ENCODE measurements around the gene SLC46A2.
A peak's percentile ranks its signal among the peaks of the same experiment; 100 is the strongest.

Gene SLC46A2

DNA sequence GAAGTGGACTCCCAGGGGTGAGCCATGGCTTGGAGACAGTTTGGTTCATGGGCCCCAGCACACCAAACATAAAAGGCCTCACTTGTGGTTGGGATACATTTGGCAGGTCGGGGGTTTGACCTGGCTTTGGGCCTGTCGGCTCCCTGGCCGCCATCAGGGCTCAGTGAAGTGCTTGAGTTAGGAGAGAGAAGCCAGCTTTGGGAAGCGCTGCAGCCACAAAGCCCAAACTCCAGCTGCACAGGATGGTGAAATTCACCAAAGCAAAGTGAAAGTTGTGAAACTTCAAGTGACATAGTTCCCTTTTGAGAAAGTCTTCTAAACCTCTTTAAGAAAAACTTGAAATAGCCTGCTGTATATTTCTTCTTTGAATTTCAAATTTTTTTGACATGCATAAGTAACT, 27.5 kb downstream of the SLC46A2 start:
- TF ChIP-seq, protein P1, sequence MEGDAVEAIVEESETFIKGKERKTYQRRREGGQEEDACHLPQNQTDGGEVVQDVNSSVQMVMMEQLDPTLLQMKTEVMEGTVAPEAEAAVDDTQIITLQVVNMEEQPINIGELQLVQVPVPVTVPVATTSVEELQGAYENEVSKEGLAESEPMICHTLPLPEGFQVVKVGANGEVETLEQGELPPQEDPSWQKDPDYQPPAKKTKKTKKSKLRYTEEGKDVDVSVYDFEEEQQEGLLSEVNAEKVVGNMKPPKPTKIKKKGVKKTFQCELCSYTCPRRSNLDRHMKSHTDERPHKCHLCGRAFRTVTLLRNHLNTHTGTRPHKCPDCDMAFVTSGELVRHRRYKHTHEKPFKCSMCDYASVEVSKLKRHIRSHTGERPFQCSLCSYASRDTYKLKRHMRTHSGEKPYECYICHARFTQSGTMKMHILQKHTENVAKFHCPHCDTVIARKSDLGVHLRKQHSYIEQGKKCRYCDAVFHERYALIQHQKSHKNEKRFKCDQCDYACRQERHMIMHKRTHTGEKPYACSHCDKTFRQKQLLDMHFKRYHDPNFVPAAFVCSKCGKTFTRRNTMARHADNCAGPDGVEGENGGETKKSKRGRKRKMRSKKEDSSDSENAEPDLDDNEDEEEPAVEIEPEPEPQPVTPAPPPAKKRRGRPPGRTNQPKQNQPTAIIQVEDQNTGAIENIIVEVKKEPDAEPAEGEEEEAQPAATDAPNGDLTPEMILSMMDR (IDR thresholded peaks at IDR 0.05; ENCODE audit: low read depth, low read length, missing control alignments): no peak
- Histone ChIP-seq H3K27ac (no peak overlapping the region), H3K27me3 (replicated peaks) (no peaks in the 10 kb centered on the region), H3K36me3 (replicated peaks) (no peaks in the 10 kb centered on the region), H3K4me3 (ENCODE audit: low read depth, low read length) (no peak overlapping the region)
- no peak for DNase-seq
- in situ Hi-C loops (cut with HindIII; ENCODE audit: low pct_ligation_motif_present, low sequenced_read_pairs): no loop called here

DNA sequence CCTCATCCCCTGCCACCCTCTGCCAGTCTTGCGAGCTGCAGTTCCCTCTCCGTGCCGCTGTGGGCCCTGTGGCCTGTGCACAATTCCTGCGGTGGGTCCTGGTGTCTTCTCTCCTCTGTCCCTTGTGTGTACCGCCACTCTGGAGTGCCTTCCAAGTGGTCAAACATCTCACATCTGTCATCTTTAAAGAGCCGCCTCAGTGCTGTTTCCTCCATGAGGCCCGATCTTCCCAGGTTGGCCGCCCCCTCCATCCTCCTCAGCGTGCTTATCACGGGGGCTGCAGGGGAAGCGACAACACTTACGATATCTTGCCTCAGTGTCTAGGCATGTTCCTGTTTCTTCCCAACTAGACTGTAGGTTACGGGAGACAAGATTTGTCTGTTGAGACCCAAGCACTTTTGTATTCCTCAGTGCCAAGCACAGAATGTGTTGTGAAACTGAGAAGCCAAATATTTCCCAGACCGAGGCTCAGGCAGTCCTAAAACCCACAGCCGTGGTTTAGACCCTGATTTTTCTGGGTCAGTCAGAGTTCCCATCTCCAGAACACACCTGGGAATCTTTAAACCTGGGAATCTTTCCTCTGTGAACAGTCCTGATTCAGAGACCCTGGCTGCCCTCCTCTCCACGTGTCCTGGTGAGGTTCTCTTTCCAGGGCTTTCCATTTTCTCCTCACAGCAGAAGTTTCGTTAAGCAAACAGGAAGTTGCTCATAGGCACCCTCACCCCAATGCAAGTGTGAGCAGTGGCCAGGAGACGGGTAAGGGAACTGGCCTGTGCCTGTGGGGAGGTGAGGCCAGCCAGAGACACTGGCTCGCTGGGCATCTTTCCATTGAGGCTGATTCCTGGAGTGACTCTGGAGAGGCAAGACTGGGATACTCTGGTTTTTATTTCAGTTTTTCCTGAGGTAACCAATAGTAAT, 28.8 kb downstream of the SLC46A2 start:
- no peaks in the 10 kb centered on the region for H3K36me3 ChIP-seq (replicated peaks)
- H3K4me3 ChIP-seq (ENCODE audit: low read depth, low read length): no peak overlapping the region
- no peak overlapping the region for H3K27ac ChIP-seq
- TF ChIP-seq, protein P1 (IDR thresholded peaks at IDR 0.05; ENCODE audit: low read depth, low read length, missing control alignments): no peak
- in situ Hi-C loops (cut with HindIII; ENCODE audit: low pct_ligation_motif_present, low sequenced_read_pairs): no loop called here
- H3K27me3 ChIP-seq (replicated peaks): no peaks in the 10 kb centered on the region
- peak; percentile 11 for DNase-seq

DNA sequence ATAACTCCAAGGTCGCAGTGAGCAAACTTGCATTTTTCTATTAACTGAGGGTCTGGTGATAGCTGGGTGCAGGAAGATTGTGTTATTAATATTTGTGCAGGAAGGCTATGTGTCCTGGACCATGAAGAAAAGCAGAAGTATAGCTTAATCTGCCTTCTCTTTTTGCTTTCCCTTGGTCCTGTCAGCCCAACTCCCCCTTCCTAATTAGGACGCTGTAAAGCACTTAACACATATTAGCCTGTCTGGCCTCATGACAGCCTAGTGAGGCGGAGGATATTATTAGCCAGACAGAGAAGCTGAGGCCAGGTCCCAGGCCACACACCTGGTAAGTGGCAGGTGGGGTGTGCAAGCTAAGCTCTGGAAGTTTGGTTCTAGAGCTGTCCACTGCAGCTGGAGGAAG, 29.5 kb downstream of the SLC46A2 start:
- DNase-seq: no peak
- Histone ChIP-seq H3K4me3 (ENCODE audit: low read depth, low read length) (no peak overlapping the region), H3K27me3 (replicated peaks) (no peaks in the 10 kb centered on the region), H3K27ac (no peak overlapping the region), H3K36me3 (replicated peaks) (no peaks in the 10 kb centered on the region)
- TF ChIP-seq, protein P1 (IDR thresholded peaks at IDR 0.05; ENCODE audit: low read depth, low read length, missing control alignments): no peak
- in situ Hi-C loops (cut with HindIII; ENCODE audit: low pct_ligation_motif_present, low sequenced_read_pairs): no loop called here

DNA sequence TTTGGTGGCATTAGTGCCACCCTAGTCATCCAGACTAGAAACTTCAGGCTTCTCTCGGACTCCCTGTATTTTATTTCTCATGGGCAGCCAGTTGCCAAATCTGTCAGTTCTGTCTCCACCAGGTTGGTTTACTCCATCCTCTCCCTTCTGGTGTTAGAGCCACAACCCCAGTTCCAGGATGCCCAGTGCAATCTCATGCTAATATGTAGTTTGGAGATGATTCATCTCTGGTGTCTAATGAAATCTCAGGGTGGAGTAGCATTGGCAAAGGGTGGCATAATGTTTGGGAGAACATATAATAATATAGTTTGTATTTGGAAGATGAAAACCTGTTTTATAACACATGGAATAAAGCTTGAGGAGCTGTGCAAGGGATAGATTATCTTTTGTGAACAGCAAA, 30.2 kb downstream of the SLC46A2 start:
- DNase-seq: no peak
- Histone ChIP-seq H3K27ac (no peak overlapping the region), H3K4me3 (ENCODE audit: low read depth, low read length) (no peak overlapping the region), H3K36me3 (replicated peaks) (no peaks in the 10 kb centered on the region), H3K27me3 (replicated peaks) (no peaks in the 10 kb centered on the region)
- TF ChIP-seq, protein P1 (IDR thresholded peaks at IDR 0.05; ENCODE audit: low read depth, low read length, missing control alignments): no peak
- in situ Hi-C loops (cut with HindIII; ENCODE audit: low pct_ligation_motif_present, low sequenced_read_pairs): no loop called here

DNA sequence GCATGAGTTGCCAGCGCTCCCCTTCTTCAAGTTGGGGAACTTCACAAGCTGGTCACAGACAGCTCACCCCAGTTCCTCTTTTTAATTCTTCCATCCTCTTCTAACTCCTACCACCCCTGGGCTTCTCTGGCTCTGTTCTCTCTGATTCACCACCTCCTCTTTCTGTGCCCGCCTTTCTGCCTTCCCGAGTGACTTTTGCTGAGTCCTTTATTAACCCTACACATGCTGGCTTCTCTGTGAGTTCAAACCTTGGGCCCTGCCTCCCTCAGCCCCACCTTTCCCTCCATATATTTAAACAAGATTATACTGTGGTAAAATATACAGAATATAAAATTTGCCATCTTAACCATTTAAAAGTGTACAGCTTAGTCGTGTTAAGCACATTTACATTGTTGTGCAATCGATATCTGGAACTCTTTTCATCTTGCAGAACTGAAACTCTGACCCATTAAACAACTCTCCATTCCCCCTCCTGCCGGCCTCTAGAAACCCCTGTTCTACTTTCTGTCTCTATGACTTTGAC, 32.0 kb downstream of the SLC46A2 start:
- DNase-seq: no peak
- in situ Hi-C loops (cut with HindIII; ENCODE audit: low pct_ligation_motif_present, low sequenced_read_pairs): no loop called here
- H3K27ac ChIP-seq: no peak overlapping the region

More for the DNA sequence above, 32.0 kb downstream of the SLC46A2 start:
- TF ChIP-seq, protein P1 (IDR thresholded peaks at IDR 0.05; ENCODE audit: low read depth, low read length, missing control alignments): no peak
- H3K4me3 ChIP-seq (ENCODE audit: low read depth, low read length): no peak overlapping the region
- H3K36me3 ChIP-seq (replicated peaks): no peaks in the 10 kb centered on the region
- H3K27me3 ChIP-seq (replicated peaks): no peaks in the 10 kb centered on the region

All from brain microvascular endothelial cell (primary cell).